Stimulated activated effector memory CD8-positive, alpha-beta T cell treated with anti-CD3 and anti-CD28 coated beads, Interleukin-12 subunit alpha, Interleukin-12 subunit beta, amount 100 ng/mL, for 72 hours (primary cell): ENCODE data around the gene BLM.

ENCODE experiments used
- ATAC-seq: fragments of 150-1000 bp; cut with Tn5 transposase; 2 replicates; pipeline ENCODE4 v1.10.0; 2021
- DNase-seq, 2 donors: peaks; one replicate each; pipeline ENCODE4 v3.0.0; 2021 to 2022; ENCODE audit warnings: low spot score in 2 of 2
- H3K27ac Mint-ChIP-seq: one replicate; pipeline ENCODE4 v1.8.0; 2022; ENCODE audit warnings: mild to moderate bottlenecking, mixed read lengths
- H3K36me3 Mint-ChIP-seq: one replicate; pipeline ENCODE4 v1.8.0; 2022; ENCODE audit warnings: mild to moderate bottlenecking, mixed read lengths
- H3K4me1 Mint-ChIP-seq: one replicate; pipeline ENCODE4 v1.8.0; 2022; ENCODE audit warnings: mixed read lengths
- H3K4me3 Mint-ChIP-seq: one replicate; pipeline ENCODE4 v1.8.0; 2022; ENCODE audit warnings: mild to moderate bottlenecking, mixed read lengths
- H3K9me3 Mint-ChIP-seq: one replicate; pipeline ENCODE4 v1.8.0; 2022; ENCODE audit warnings: mixed read lengths

BLM gene

DNA sequence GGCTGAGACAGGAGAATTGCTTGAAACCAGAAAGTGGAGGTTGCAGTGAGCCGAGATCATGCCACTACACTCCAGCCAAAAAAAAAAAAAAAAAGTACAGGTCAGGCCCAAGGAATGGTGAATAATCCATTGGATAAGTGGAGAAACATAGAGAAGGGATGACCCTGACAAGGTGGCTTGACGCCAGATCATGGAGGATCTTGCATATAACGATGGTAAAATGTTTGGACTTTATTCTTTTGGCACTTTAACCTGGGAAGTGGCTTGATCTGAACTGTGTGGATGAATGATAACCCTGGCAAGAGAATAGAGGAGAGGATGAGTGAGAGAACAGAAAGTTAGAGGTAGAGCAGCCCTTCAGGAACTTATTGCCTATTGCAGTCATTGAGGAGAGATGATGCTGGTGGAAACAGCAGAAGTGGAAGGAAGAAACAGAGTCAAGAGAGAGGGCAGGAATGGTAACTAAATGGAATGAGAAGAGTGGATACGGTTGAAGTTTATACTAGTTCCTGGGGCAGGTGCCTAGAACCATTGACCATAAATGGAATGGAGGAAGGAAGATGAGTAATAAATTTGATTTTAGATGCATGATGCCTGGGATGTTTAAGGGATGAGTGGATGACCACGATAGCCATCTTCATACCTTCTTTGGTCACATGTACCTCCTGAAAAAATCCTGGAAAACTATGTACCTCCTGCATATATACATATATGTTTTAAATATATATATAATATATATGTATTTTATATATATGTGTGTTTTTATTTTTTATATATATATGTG lies 57.8 kb downstream of the BLM start:
- no peak overlapping the region for H3K4me3 Mint-ChIP-seq

GRCh38 chr15:90780916-90781315 lies 63.8 kb downstream of the BLM start:
- no peak for DNase-seq
- peak overlapping the region; percentile 63 for H3K27ac Mint-ChIP-seq
- H3K4me1 Mint-ChIP-seq = peaks cover 7% of the 10 kb centered on the region
- H3K4me3 Mint-ChIP-seq = no peak overlapping the region
- H3K36me3 Mint-ChIP-seq = peaks cover 62% of the 10 kb centered on the region
- H3K9me3 Mint-ChIP-seq = peaks cover 2% of the 10 kb centered on the region
- ATAC-seq = peak; percentile 44

More for the DNA sequence above, 57.8 kb downstream of the BLM start:
- H3K4me1 Mint-ChIP-seq = no peaks in the 10 kb centered on the region
- no peak overlapping the region for H3K27ac Mint-ChIP-seq
- DNase-seq (no peak), ATAC-seq (no peak)
- peaks cover 67% of the 10 kb centered on the region for H3K36me3 Mint-ChIP-seq
- no peaks in the 10 kb centered on the region for H3K9me3 Mint-ChIP-seq

DNA sequence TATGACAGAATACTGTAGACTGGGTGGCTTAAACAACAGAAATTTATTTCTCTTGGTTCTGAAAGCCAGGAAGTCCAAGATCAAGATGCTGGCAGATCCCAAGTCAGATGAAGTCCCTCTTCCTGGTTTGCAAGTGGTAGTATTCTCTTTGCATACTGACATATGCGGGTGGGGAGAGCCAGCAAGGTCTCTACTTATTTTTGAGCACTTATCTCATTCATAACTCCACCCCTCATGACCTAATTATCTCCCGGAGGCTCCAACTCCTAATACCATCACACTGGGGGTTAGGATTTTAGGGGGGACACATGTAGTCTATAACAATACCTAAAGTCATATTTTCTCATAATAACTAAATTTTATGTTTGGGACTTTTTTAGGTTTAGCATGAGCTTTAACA lies 65.3 kb downstream of the BLM start:
- DNase-seq (no peak), ATAC-seq (no peak)
- H3K36me3 Mint-ChIP-seq = peaks cover 62% of the 10 kb centered on the region
- no peak overlapping the region for H3K27ac Mint-ChIP-seq
- peaks cover 2% of the 10 kb centered on the region for H3K9me3 Mint-ChIP-seq
- no peak overlapping the region for H3K4me3 Mint-ChIP-seq
- peaks cover 7% of the 10 kb centered on the region for H3K4me1 Mint-ChIP-seq

GRCh38 chr15:90787881-90788280 lies 70.7 kb downstream of the BLM start:
- Mint-ChIP-seq H3K27ac (no peak overlapping the region), H3K4me3 (no peak overlapping the region), H3K9me3 (no peaks in the 10 kb centered on the region), H3K4me1 (no peaks in the 10 kb centered on the region), H3K36me3 (peaks cover 94% of the 10 kb centered on the region)
- ATAC-seq = no peak
- DNase-seq = no peak

DNA sequence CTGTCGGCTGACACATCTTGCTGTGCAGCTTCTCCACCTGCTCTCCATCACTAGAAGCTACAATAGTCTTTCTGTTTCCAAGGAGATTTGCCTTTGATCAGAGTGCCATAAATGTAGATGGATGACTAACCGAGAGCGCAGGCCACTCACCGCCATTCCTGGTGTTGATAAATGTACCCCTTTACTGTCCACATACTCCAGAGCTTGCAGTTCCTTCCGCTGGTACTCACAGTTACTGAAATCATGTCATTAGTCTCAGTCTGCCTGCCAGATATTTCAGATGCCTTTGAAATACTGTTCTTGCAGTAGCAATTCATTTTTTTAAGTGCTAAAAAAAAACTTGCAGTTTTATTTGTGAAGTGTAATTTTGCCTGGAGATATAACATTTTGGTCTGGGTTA lies 72.3 kb downstream of the BLM start:
- H3K4me3 Mint-ChIP-seq = no peak overlapping the region
- peaks cover 95% of the 10 kb centered on the region for H3K36me3 Mint-ChIP-seq
- ATAC-seq = no peak
- DNase-seq = no peak
- H3K27ac Mint-ChIP-seq = no peak overlapping the region
- H3K4me1 Mint-ChIP-seq = no peaks in the 10 kb centered on the region
- no peaks in the 10 kb centered on the region for H3K9me3 Mint-ChIP-seq

DNA sequence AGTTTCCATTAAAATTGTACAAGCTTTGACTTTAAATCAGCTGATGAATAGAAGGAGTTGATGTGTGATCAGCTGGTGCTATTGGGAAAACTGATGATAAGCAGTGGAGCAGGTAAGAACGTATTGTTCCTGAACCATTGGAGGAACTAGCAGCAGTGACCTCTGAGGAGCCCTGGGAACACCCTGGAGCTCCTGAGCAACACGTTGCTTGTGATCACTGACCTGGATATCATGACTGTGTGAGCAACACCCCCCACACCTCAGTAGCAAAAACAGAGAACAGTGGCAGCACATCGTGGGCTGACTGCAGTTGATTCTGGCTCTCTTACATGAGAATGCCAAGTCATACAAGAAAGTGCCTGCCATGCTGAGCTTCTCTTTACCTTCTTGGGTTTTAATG lies 72.9 kb downstream of the BLM start:
- ATAC-seq = no peak
- Mint-ChIP-seq H3K27ac (no peak overlapping the region), H3K9me3 (no peaks in the 10 kb centered on the region), H3K4me1 (no peaks in the 10 kb centered on the region), H3K4me3 (no peak overlapping the region), H3K36me3 (peaks cover 95% of the 10 kb centered on the region)
- DNase-seq = no peak

- no peak for DNase-seq
- no peak overlapping the region for H3K27ac Mint-ChIP-seq
- H3K36me3 Mint-ChIP-seq = peaks cover 92% of the 10 kb centered on the region
Measured at GRCh38 chr15:90790561-90790960, 73.4 kb downstream of the BLM start.

DNA sequence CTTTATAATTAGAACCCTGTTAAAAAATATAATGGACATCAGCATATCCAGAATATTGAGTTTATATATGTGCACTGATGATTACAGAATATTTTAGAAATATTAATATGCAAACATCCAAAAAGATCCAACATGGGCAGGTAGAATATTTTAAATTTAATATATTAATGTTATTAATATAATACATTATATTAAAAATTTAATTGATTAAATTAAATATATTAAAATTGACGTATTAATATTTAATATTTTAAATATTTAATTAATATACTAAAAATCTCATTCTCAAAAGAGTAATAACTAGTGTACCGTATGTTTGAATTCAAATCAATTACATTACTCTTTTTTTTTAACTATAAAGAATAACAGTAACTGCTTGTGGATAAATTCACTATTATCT lies 77.4 kb downstream of the BLM start:
- Mint-ChIP-seq H3K9me3 (no peaks in the 10 kb centered on the region), H3K4me3 (no peak overlapping the region), H3K4me1 (peaks cover 5% of the 10 kb centered on the region), H3K27ac (no peak overlapping the region), H3K36me3 (peaks cover 93% of the 10 kb centered on the region)
- no peak for ATAC-seq
- DNase-seq = no peak

More at GRCh38 chr15:90790561-90790960, 73.4 kb downstream of the BLM start:
- Mint-ChIP-seq H3K4me3 (no peak overlapping the region), H3K9me3 (no peaks in the 10 kb centered on the region), H3K4me1 (no peaks in the 10 kb centered on the region)
- no peak for ATAC-seq

GRCh38 chr15:90799639-90800170 lies 82.6 kb downstream of the BLM start:
- ATAC-seq = no peak
- DNase-seq = no peak
- Mint-ChIP-seq H3K9me3 (no peaks in the 10 kb centered on the region), H3K4me1 (peaks cover 10% of the 10 kb centered on the region), H3K36me3 (peaks cover 77% of the 10 kb centered on the region), H3K27ac (peak overlapping the region; percentile 32), H3K4me3 (no peak overlapping the region)

GRCh38 chr15:90801803-90802202 lies 84.7 kb downstream of the BLM start:
- Mint-ChIP-seq H3K27ac (no peak overlapping the region), H3K9me3 (no peaks in the 10 kb centered on the region), H3K4me3 (no peak overlapping the region), H3K36me3 (peaks cover 74% of the 10 kb centered on the region), H3K4me1 (peaks cover 11% of the 10 kb centered on the region)
- ATAC-seq (no peak), DNase-seq (no peak)

DNA sequence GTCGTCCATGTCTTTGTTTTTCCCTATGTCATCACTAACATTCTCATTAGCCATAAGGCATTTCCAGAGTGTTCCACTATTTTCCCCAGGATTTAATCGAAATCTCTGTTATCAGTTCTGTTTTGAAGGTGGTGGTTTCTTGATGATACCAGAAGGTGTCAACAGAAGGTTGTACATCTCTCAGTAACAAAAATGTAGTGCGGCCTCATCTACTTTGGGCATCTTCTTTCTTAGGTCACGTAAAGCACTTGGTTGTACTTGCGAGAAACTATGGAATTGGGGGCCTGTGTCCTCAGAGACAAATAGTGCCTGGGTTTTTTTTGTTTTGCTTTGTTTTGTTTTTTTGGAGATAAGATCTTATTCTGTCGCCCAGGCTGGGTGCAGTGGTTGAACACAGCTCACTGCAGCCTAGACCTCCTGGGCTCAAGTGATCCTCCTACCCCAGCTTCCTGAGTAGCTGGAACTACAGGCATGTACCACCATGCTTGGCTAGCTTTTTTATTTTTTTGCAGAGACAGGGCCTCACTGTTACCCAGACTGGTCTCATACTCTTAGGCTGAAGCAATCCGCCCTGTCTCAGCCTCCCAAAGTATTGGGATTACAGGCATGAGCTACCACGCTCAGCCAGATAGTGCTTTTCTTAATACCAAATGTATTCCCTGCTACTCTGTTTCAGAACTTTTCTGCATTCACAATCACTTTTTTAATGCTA lies 90.1 kb downstream of the BLM start:
- H3K4me3 Mint-ChIP-seq = peak overlapping the region; percentile 21
- H3K9me3 Mint-ChIP-seq = no peaks in the 10 kb centered on the region
- peaks cover 84% of the 10 kb centered on the region for H3K36me3 Mint-ChIP-seq
- DNase-seq (no peak), ATAC-seq (peak; percentile 55)
- H3K4me1 Mint-ChIP-seq = peaks cover 38% of the 10 kb centered on the region
- H3K27ac Mint-ChIP-seq = peak overlapping the region; percentile 61

DNA sequence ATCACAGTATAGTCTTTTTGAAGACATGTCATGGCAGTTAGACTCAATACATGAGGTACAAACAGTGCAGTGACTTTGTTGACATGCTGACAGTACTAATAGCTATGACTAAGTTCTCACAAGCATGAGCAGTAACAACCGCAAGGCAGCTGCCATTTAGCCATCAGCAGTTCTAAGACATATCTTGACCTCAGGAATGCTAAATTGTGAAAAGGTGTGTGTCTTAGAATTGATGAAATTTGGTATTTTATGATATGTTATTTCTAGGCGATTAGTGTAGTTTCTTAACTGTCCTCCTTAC lies 90.6 kb downstream of the BLM start:
- peaks cover 43% of the 10 kb centered on the region for H3K4me1 Mint-ChIP-seq
- H3K9me3 Mint-ChIP-seq = no peaks in the 10 kb centered on the region
- peak; percentile 94 for ATAC-seq
- H3K27ac Mint-ChIP-seq = peak overlapping the region; percentile 61
- DNase-seq = no peak
- peaks cover 89% of the 10 kb centered on the region for H3K36me3 Mint-ChIP-seq
- H3K4me3 Mint-ChIP-seq = peak overlapping the region; percentile 21

GRCh38 chr15:90808517-90809235 lies 91.5 kb downstream of the BLM start:
- Mint-ChIP-seq H3K4me3 (no peak overlapping the region), H3K4me1 (peaks cover 53% of the 10 kb centered on the region), H3K36me3 (peaks cover 90% of the 10 kb centered on the region)

DNA sequence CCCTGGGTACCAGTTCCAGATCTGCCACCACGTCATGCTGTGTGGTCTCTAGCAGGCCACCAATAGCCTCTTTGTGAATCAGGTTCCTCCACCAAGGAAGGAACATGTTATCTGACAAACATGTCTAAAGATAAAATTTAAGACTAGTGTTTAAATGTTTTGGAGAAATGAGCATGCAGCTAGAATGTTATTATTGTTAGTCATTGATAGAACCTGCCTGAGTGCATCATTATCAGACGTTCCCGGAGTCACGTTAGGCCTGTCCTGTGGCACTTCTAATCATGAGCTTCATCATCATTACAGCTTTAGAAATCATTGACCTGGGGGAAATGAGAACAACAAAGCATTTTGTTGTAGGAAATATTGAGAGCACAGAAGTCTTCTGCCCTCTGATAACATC lies 92.4 kb downstream of the BLM start:
- ATAC-seq (no peak), DNase-seq (no peak)
- peak overlapping the region; percentile 61 for H3K27ac Mint-ChIP-seq
- H3K4me3 Mint-ChIP-seq = no peak overlapping the region
- peaks cover 89% of the 10 kb centered on the region for H3K36me3 Mint-ChIP-seq
- H3K4me1 Mint-ChIP-seq = peaks cover 61% of the 10 kb centered on the region
- H3K9me3 Mint-ChIP-seq = no peaks in the 10 kb centered on the region

More at GRCh38 chr15:90808517-90809235, 91.5 kb downstream of the BLM start:
- peak overlapping the region; percentile 61 for H3K27ac Mint-ChIP-seq
- no peak for ATAC-seq
- no peaks in the 10 kb centered on the region for H3K9me3 Mint-ChIP-seq
- DNase-seq = no peak

- ATAC-seq (no peak), DNase-seq (no peak)
- Mint-ChIP-seq H3K4me1 (peaks cover 69% of the 10 kb centered on the region), H3K36me3 (peaks cover 87% of the 10 kb centered on the region), H3K9me3 (no peaks in the 10 kb centered on the region), H3K4me3 (no peak overlapping the region), H3K27ac (no peak overlapping the region)
Measured at GRCh38 chr15:90810354-90810753, 93.2 kb downstream of the BLM start.
